OCI-LY1 (cell line): ENCODE measurements around the gene HORMAD2.

Experiments
- H2AFZ ChIP-seq: fragments of 200-600 bp; sonication (generic), shearing (Covaris generic); 2 replicates; pipeline ENCODE4 v1.6.0; 2014; ENCODE audit warnings: antibody characterized with exemption, mild to moderate bottlenecking, low read length
- H3F3A ChIP-seq: fragments of 200-600 bp; sonication (generic), shearing (Covaris generic); 2 replicates; pipeline ENCODE4 v1.6.0; 2014; ENCODE audit warnings: mild to moderate bottlenecking, antibody characterized with exemption, low read length, moderate library complexity; ENCODE audit not compliant: insufficient read depth
- H3K27ac ChIP-seq: fragments of 200-600 bp; sonication (generic); 2 replicates; pipeline ENCODE4 v1.5.1; 2014; ENCODE audit warnings: low read length, mixed run types, mild to moderate bottlenecking, low read depth; ENCODE audit not compliant: poor library complexity, severe bottlenecking
- H3K27me3 ChIP-seq: fragments of 200-600 bp; sonication (generic); 2 replicates; pipeline ENCODE4 v1.6.0; 2014; ENCODE audit warnings: antibody characterized with exemption, mild to moderate bottlenecking, low read length, moderate library complexity; ENCODE audit not compliant: insufficient read depth
- H3K36me3 ChIP-seq: fragments of 200-600 bp; sonication (generic); 2 replicates; pipeline ENCODE4 v1.6.1; 2014; ENCODE audit warnings: mild to moderate bottlenecking, antibody characterized with exemption, low read length, moderate library complexity, mixed read lengths; ENCODE audit not compliant: insufficient read depth
- H3K4me1 ChIP-seq: fragments of 200-600 bp; sonication (generic); 2 replicates; pipeline ENCODE4 v1.5.1; 2014; ENCODE audit warnings: mild to moderate bottlenecking, low read length, moderate library complexity; ENCODE audit not compliant: insufficient read depth, severe bottlenecking
- H3K4me2 ChIP-seq: fragments of 200-600 bp; sonication (generic), shearing (Covaris generic); 2 replicates; pipeline ENCODE4 v1.6.1; 2014; ENCODE audit warnings: low read length
- H3K4me3 ChIP-seq: fragments of 200-600 bp; sonication (generic); 2 replicates; pipeline ENCODE4 v1.5.1; 2014; ENCODE audit warnings: low read length, low read depth, mild to moderate bottlenecking, mixed read lengths; ENCODE audit not compliant: poor library complexity, severe bottlenecking
- H3K79me2 ChIP-seq: fragments of 200-600 bp; shearing (Covaris generic); 2 replicates; pipeline ENCODE4 v1.6.1; 2016; ENCODE audit warnings: mixed run types, low read length, mixed read lengths; ENCODE audit not compliant: insufficient read depth
- H3K9ac ChIP-seq: fragments of 200-600 bp; sonication (generic), shearing (Covaris generic); 2 replicates; pipeline ENCODE4 v1.6.1; 2014; ENCODE audit warnings: mild to moderate bottlenecking, low read length, mixed read lengths
- H3K9me2 ChIP-seq: fragments of 200-600 bp; sonication (generic), shearing (Covaris generic); 2 replicates; pipeline ENCODE4 v1.6.1; 2014; ENCODE audit warnings: low read depth, mild to moderate bottlenecking, low read length, mixed read lengths
- H3K9me3 ChIP-seq: fragments of 200-600 bp; shearing (Covaris generic); 2 replicates; pipeline ENCODE4 v1.6.1; 2014; ENCODE audit warnings: low read length, mixed read lengths
- H4K20me1 ChIP-seq: fragments of 200-600 bp; sonication (generic), shearing (Covaris generic); 2 replicates; pipeline ENCODE4 v1.6.0; 2016; ENCODE audit warnings: mild to moderate bottlenecking, low read length; ENCODE audit not compliant: insufficient read depth
- EZH2 ChIP-seq: fragments of 200-600 bp; sonication (generic), shearing (Covaris generic); IDR thresholded peaks from 2 replicates; pipeline ENCODE4 v1.8.0; 2017; ENCODE audit warnings: borderline replicate concordance, mixed run types, mild to moderate bottlenecking, antibody characterized with exemption, low read length, moderate library complexity, mixed read lengths
- TF ChIP-seq, protein P1 (sequence below): fragments of 200-600 bp; sonication (generic), shearing (Covaris generic); IDR thresholded peaks from 2 replicates; pipeline ENCODE4 v1.5.1; 2017; ENCODE audit warnings: mild to moderate bottlenecking, antibody characterized with exemption, low read length, moderate library complexity, mixed read lengths

The HORMAD2 gene

GRCh38 chr22:30044881-30045493, 35.3 kb upstream of the HORMAD2 start:
- H2AFZ ChIP-seq, result no peak overlapping the region
- H3K79me2 ChIP-seq, result no peaks in the 10 kb centered on the region
- peaks cover under 1% of the 10 kb centered on the region; the same call in 1 of the 2 replicates for H3K27me3 ChIP-seq
- no peaks in the 10 kb centered on the region for H3K36me3 ChIP-seq
- no peak overlapping the region for H3K27ac ChIP-seq
- H3K9me3 ChIP-seq, result no peaks in the 10 kb centered on the region
- no peak for TF ChIP-seq EZH2
- TF ChIP-seq, protein P1, sequence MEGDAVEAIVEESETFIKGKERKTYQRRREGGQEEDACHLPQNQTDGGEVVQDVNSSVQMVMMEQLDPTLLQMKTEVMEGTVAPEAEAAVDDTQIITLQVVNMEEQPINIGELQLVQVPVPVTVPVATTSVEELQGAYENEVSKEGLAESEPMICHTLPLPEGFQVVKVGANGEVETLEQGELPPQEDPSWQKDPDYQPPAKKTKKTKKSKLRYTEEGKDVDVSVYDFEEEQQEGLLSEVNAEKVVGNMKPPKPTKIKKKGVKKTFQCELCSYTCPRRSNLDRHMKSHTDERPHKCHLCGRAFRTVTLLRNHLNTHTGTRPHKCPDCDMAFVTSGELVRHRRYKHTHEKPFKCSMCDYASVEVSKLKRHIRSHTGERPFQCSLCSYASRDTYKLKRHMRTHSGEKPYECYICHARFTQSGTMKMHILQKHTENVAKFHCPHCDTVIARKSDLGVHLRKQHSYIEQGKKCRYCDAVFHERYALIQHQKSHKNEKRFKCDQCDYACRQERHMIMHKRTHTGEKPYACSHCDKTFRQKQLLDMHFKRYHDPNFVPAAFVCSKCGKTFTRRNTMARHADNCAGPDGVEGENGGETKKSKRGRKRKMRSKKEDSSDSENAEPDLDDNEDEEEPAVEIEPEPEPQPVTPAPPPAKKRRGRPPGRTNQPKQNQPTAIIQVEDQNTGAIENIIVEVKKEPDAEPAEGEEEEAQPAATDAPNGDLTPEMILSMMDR, result no peak
- no peak overlapping the region for H3K4me2 ChIP-seq
- no peaks in the 10 kb centered on the region for H3K9me2 ChIP-seq
- H3K9ac ChIP-seq, result no peak overlapping the region
- H3F3A ChIP-seq, result no peaks in the 10 kb centered on the region
- H3K4me1 ChIP-seq, result no peaks in the 10 kb centered on the region
- H3K4me3 ChIP-seq, result no peak overlapping the region
- H4K20me1 ChIP-seq, result no peaks in the 10 kb centered on the region

DNA sequence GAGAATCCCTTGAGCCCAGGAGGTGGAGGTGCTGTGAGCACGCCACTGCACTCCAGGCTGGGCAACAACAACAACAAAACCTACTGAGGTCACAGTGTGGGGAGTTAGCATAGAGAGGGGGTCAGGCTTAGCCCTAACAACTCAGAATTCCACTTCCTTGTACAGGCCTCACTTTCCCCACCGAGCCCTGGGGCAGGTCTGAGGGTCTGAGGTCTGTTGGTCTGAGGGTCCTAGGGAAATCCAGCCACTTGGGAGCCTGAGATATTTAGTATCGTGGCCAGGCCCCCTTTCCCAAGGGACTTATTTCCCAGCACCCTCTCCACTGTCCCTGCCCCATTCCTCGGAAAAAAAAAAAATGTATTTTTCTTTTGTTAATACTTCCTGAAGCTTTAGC, 34.8 kb upstream of the HORMAD2 start:
- Histone ChIP-seq H3K79me2 (no peaks in the 10 kb centered on the region), H4K20me1 (no peaks in the 10 kb centered on the region), H3K27ac (no peak overlapping the region), H3K27me3 (no peaks in the 10 kb centered on the region; the same call in 1 of the 2 replicates), H3K9me2 (no peaks in the 10 kb centered on the region), H3K4me3 (no peak overlapping the region), H3K4me1 (no peaks in the 10 kb centered on the region), H2AFZ (no peak overlapping the region), H3F3A (no peaks in the 10 kb centered on the region), H3K4me2 (no peak overlapping the region), H3K36me3 (no peaks in the 10 kb centered on the region), H3K9me3 (no peaks in the 10 kb centered on the region), H3K9ac (no peak overlapping the region)
- TF ChIP-seq, protein P1, result no peak

- Histone ChIP-seq H2AFZ (no peak overlapping the region), H3K4me2 (no peak overlapping the region), H3K27me3 (no peaks in the 10 kb centered on the region; the same call in 1 of the 2 replicates), H3K4me3 (no peak overlapping the region), H3K9me3 (no peaks in the 10 kb centered on the region), H3K9me2 (no peaks in the 10 kb centered on the region), H3F3A (no peaks in the 10 kb centered on the region), H3K4me1 (no peaks in the 10 kb centered on the region), H3K27ac (no peak overlapping the region), H3K9ac (no peak overlapping the region), H4K20me1 (no peaks in the 10 kb centered on the region), H3K79me2 (no peaks in the 10 kb centered on the region), H3K36me3 (no peaks in the 10 kb centered on the region)
- TF ChIP-seq, protein P1, result no peak
- no peak for TF ChIP-seq EZH2
Measured at GRCh38 chr22:30045901-30046715, 34.2 kb upstream of the HORMAD2 start.
